ENCODE data around the gene PLCL2.

- TF ChIP-seq CTCF (IDR thresholded peaks at IDR 0.05), result no peak
- no peak for TF ChIP-seq POLR2A (IDR thresholded peaks at IDR 0.05; ENCODE audit: low read depth)
Observed at GRCh38 chr3:16936676-16937230, 52.0 kb downstream of the PLCL2 start.

All from esophagus muscularis mucosa (tissue), 3 donors.